Measurements from ENCODE around the gene LRRC1.

DNA sequence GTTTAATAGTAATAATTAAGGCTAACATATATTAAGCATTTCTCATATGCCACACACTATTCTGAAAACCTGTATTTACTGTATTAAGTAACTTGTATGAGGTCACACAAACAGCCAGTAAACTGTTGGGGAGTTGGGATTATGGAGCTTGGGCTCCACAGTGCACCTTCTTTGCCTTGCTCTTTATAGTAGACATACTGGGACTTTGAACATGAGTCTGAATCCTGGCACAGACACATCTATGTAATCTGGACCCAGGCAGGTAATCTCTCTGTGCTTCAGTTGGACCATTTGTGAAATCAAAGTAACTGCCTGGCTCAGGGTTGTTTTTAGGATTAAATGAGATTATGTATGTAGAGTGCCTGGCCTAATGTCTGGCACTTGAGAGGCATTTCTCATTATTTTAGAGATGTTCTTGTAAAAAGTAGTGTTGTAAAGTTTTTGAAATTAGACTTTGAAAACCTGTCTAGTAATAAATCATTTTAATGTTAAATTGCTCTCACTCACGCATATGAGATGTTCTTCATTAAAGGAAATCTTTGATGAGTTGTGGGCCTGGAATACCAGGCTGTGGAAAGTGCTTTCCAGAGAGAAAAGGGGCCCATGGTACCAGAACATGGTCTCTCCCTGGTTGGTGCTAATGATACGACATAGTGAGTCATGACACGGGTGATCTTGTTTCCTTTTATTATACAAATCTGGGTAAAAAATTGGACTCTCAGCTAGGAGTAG is 34.3 kb downstream of the LRRC1 start:
- TF ChIP-seq, protein P1, sequence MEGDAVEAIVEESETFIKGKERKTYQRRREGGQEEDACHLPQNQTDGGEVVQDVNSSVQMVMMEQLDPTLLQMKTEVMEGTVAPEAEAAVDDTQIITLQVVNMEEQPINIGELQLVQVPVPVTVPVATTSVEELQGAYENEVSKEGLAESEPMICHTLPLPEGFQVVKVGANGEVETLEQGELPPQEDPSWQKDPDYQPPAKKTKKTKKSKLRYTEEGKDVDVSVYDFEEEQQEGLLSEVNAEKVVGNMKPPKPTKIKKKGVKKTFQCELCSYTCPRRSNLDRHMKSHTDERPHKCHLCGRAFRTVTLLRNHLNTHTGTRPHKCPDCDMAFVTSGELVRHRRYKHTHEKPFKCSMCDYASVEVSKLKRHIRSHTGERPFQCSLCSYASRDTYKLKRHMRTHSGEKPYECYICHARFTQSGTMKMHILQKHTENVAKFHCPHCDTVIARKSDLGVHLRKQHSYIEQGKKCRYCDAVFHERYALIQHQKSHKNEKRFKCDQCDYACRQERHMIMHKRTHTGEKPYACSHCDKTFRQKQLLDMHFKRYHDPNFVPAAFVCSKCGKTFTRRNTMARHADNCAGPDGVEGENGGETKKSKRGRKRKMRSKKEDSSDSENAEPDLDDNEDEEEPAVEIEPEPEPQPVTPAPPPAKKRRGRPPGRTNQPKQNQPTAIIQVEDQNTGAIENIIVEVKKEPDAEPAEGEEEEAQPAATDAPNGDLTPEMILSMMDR (optimal IDR thresholded peaks at IDR 0.05 in 1 of 3, IDR thresholded peaks at IDR 0.05 in 1 of 3, conservative IDR thresholded peaks at IDR 0.05 in 1 of 3; ENCODE audit: extremely low read depth in 1 of 3, insufficient read depth in 2 of 3, low read length in 3 of 3): no peak
- TF ChIP-seq EZH2 (IDR thresholded peaks at IDR 0.05; ENCODE audit: low read length): no peak

Measured in keratinocyte (primary cell).